ENCODE measurements around the gene TIMM10. TPM values are rescaled to one million over a fixed set of nuclear protein-coding genes. Genes with fewer than 3 reads are reported as not detected.
A peak's percentile ranks its signal among the peaks of the same experiment; 100 is the strongest.

Gene TIMM10
- polyA plus RNA-seq, 1 donor from 2014 or later = 63.6 TPM

DNA sequence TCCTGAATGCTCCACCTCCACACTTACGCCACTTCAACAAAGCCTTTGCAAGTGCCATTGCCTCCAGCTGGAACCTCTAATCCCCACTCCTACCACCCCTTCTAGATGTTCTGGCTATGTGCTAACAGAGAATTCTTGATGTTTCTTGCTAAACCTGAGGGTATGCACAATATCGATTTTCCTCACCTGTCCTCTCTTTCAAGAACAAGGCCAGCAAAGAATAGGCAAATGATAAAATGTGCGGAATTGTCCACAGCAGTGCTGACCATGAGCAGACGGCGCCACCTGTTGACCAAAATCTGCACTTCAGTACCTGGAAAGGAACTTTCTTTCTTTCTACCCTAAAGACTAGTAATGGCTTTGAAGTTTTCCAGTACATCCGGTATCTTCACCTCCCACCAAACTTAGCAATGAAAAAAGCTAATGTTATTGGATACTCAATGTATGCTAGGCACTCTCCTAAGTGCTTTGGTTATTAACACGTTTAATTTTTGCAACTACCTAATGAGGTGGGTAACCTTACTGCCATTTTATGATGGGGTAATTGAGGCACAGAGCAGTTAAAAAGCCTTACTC is 3.4 kb downstream of the TIMM10 start:
- Histone ChIP-seq H3K9me2 (ENCODE audit: insufficient read depth, low read length) (no peaks in the 10 kb centered on the region), H3K4me3 (ENCODE audit: low read length) (no peak overlapping the region), H3K9me3 (ENCODE audit: low read length) (no peaks in the 10 kb centered on the region), H3K36me3 (ENCODE audit: insufficient read depth, low read length) (no peaks in the 10 kb centered on the region), H3K27ac (ENCODE audit: low read length) (no peak overlapping the region), H3K4me2 (ENCODE audit: low read length) (no peak overlapping the region), H2AFZ (ENCODE audit: low read depth, low read length) (no peak overlapping the region), H3K9ac (ENCODE audit: low read length) (no peak overlapping the region), H3K79me2 (replicated peaks; ENCODE audit: insufficient read depth, low read length) (peaks cover 8% of the 10 kb centered on the region), H3F3A (ENCODE audit: insufficient read depth, low read length, poor library complexity, severe bottlenecking) (no peaks in the 10 kb centered on the region), H4K20me1 (ENCODE audit: insufficient read depth) (no peaks in the 10 kb centered on the region), H3K27me3 (ENCODE audit: insufficient read depth, low read depth, low read length) (no peaks in the 10 kb centered on the region)
- TF ChIP-seq MXI1 (conservative IDR thresholded peaks at IDR 0.05; ENCODE audit: poor library complexity, severe bottlenecking) = peak; percentile 28
- TF ChIP-seq TAF1 (IDR thresholded peaks at IDR 0.05; ENCODE audit: low read depth) = no peak
- peak; percentile 92 for TF ChIP-seq RAD21 (conservative IDR thresholded peaks at IDR 0.05)
- TF ChIP-seq EP300 (conservative IDR thresholded peaks at IDR 0.05; ENCODE audit: poor library complexity, severe bottlenecking) = no peak
- TF ChIP-seq SMC3 (conservative IDR thresholded peaks at IDR 0.05; ENCODE audit: poor library complexity) = peak; percentile 91
- TF ChIP-seq, protein P1, sequence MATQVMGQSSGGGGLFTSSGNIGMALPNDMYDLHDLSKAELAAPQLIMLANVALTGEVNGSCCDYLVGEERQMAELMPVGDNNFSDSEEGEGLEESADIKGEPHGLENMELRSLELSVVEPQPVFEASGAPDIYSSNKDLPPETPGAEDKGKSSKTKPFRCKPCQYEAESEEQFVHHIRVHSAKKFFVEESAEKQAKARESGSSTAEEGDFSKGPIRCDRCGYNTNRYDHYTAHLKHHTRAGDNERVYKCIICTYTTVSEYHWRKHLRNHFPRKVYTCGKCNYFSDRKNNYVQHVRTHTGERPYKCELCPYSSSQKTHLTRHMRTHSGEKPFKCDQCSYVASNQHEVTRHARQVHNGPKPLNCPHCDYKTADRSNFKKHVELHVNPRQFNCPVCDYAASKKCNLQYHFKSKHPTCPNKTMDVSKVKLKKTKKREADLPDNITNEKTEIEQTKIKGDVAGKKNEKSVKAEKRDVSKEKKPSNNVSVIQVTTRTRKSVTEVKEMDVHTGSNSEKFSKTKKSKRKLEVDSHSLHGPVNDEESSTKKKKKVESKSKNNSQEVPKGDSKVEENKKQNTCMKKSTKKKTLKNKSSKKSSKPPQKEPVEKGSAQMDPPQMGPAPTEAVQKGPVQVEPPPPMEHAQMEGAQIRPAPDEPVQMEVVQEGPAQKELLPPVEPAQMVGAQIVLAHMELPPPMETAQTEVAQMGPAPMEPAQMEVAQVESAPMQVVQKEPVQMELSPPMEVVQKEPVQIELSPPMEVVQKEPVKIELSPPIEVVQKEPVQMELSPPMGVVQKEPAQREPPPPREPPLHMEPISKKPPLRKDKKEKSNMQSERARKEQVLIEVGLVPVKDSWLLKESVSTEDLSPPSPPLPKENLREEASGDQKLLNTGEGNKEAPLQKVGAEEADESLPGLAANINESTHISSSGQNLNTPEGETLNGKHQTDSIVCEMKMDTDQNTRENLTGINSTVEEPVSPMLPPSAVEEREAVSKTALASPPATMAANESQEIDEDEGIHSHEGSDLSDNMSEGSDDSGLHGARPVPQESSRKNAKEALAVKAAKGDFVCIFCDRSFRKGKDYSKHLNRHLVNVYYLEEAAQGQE (IDR thresholded peaks at IDR 0.05; ENCODE audit: borderline replicate concordance) = no peak
- no peak for TF ChIP-seq POLR2AphosphoS5 (IDR thresholded peaks at IDR 0.05)
- TF ChIP-seq, protein P2, sequence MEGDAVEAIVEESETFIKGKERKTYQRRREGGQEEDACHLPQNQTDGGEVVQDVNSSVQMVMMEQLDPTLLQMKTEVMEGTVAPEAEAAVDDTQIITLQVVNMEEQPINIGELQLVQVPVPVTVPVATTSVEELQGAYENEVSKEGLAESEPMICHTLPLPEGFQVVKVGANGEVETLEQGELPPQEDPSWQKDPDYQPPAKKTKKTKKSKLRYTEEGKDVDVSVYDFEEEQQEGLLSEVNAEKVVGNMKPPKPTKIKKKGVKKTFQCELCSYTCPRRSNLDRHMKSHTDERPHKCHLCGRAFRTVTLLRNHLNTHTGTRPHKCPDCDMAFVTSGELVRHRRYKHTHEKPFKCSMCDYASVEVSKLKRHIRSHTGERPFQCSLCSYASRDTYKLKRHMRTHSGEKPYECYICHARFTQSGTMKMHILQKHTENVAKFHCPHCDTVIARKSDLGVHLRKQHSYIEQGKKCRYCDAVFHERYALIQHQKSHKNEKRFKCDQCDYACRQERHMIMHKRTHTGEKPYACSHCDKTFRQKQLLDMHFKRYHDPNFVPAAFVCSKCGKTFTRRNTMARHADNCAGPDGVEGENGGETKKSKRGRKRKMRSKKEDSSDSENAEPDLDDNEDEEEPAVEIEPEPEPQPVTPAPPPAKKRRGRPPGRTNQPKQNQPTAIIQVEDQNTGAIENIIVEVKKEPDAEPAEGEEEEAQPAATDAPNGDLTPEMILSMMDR (IDR thresholded peaks at IDR 0.05; ENCODE audit: poor library complexity, severe bottlenecking) = peak; percentile 91
- no peak for TF ChIP-seq EZH2 (IDR thresholded peaks at IDR 0.05; ENCODE audit: borderline replicate concordance, insufficient read depth, low read length, poor library complexity, severe bottlenecking)

DNA sequence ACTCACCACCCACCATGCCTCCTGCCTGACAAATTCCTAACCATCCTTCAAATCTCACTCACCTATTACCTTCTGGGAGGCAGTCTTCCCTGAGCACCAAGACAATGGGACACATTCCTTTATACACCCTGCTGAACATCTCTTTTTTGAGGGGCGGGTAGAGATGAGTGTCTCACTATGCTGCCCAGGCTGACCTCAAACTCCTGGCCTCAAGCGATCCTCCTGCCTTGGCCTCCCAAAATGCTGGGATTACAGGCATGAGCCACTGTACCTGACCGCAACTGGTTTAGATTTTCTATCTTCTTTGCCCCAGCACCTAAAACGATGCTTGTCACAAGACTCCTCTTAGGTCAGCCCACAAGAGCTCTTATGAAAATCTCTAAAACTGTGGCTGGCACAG is 7.1 kb downstream of the TIMM10 start:
- H3K79me2 ChIP-seq (replicated peaks; ENCODE audit: insufficient read depth, low read length) = no peaks in the 10 kb centered on the region
- H3F3A ChIP-seq (ENCODE audit: insufficient read depth, low read length, poor library complexity, severe bottlenecking) = no peaks in the 10 kb centered on the region
- H2AFZ ChIP-seq (ENCODE audit: low read depth, low read length) = no peak overlapping the region
- no peaks in the 10 kb centered on the region for H3K9me2 ChIP-seq (ENCODE audit: insufficient read depth, low read length)
- no peak overlapping the region for H3K4me3 ChIP-seq (ENCODE audit: low read length)
- H3K27ac ChIP-seq (ENCODE audit: low read length) = no peak overlapping the region
- H3K27me3 ChIP-seq (ENCODE audit: insufficient read depth, low read depth, low read length) = no peaks in the 10 kb centered on the region
- no peak overlapping the region for H3K9ac ChIP-seq (ENCODE audit: low read length)
- no peak overlapping the region for H3K4me2 ChIP-seq (ENCODE audit: low read length)
- no peaks in the 10 kb centered on the region for H3K36me3 ChIP-seq (ENCODE audit: insufficient read depth, low read length)
- no peaks in the 10 kb centered on the region for H4K20me1 ChIP-seq (ENCODE audit: insufficient read depth)
- H3K9me3 ChIP-seq (ENCODE audit: low read length) = no peaks in the 10 kb centered on the region
- no peak for TF ChIP-seq POLR2AphosphoS5 (IDR thresholded peaks at IDR 0.05)
